Left lung (tissue), 10 donors: ENCODE data around the gene MGMT. TPM values are rescaled to one million over a fixed set of nuclear protein-coding genes. Genes with fewer than 3 reads are reported as not detected.

Experiments used
- ATAC-seq: fragments of 200-7000 bp; cut with Tn5 transposase; one replicate; pipeline ENCODE4 v1.9.1; 2020; ENCODE audit warnings: moderate library complexity
- DNase-seq, 4 donors: peaks; one replicate each; pipeline ENCODE4 v3.0.0-alpha.2; 2013 to 2020
- H3K27ac ChIP-seq, 2 donors: fragments of 200-600 bp; sonication (generic) in 1 of 2; one replicate each; pipeline versions ENCODE4 v1.5.0 to v1.8.0; 2020 to 2021
- H3K27me3 ChIP-seq, 2 donors: fragments of 200-600 bp; sonication (generic) in 1 of 2; one replicate each; pipeline versions ENCODE4 v1.5.0 to v1.8.0; 2020 to 2021
- H3K36me3 ChIP-seq, 2 donors: fragments of 200-600 bp; sonication (generic) in 1 of 2; one replicate each; pipeline versions ENCODE4 v1.5.0 to v1.8.0; 2020 to 2021
- H3K4me1 ChIP-seq, 2 donors: fragments of 200-600 bp; one replicate each; pipeline ENCODE4 v1.8.0; 2021
- H3K4me3 ChIP-seq, 2 donors: fragments of 200-600 bp; sonication (generic) in 1 of 2; one replicate each; pipeline versions ENCODE4 v1.5.0 to v1.8.0; 2020 to 2021; ENCODE audit warnings: mild to moderate bottlenecking in 1 of 2
- H3K9me3 ChIP-seq, 2 donors: fragments of 200-600 bp; sonication (generic) in 1 of 2; one replicate each; pipeline versions ENCODE4 v1.5.0 to v1.8.0; 2020 to 2021
- CTCF ChIP-seq, 2 donors: fragments of 200-600 bp; sonication (generic) in 1 of 2; IDR thresholded peaks; one replicate each; pipeline versions ENCODE4 v1.5.0 to v1.8.0; 2021; ENCODE audit warnings: antibody characterized with exemption in 2 of 2
- intact Hi-C, 2 donors: fragments of 100-400 bp; cut with DNase I; formaldehyde crosslinking; loops; one replicate each; pipeline versions ENCODE4 v1.11.2 to v1.14.2; 2022
- polyA plus RNA-seq, 6 donors: library from polyadenylated mRNA; unstranded; fragments of 120-200 nt; gene quantifications; one replicate each; pipeline ENCODE4 v1.2.1, GENCODE V29; 2013; ENCODE audit not compliant: insufficient read length in 6 of 6
- total RNA-seq, 2 donors: library from RNA; stranded (reverse); fragmentation: NEBNext Ultra II Directional; extraction: Animal tissue kit (Norgen Biotek cat#: 25700); gene quantifications; one replicate each; pipeline ENCODE4 v1.2.1, GENCODE V29; 2021
- donor health status: DM: no; HTN: yes; CAD: no.
- donor health status: DM: no; HTN: no; CAD: no.

MGMT gene
- total and polyA plus RNA-seq, 8 donors, result 13.1 to 25.5 (median 17.0) TPM

GRCh38 chr10:129570185-129570584 is 103.1 kb downstream of the MGMT start:
- no peaks in the 10 kb centered on the region for H3K4me1 ChIP-seq
- H3K27me3 ChIP-seq, result no peaks in the 10 kb centered on the region
- H3K4me3 ChIP-seq, result no peak overlapping the region
- TF ChIP-seq CTCF (IDR thresholded peaks at IDR 0.05), result no peak
- no peaks in the 10 kb centered on the region for H3K36me3 ChIP-seq
- intact Hi-C loops, result no loop called here
- H3K9me3 ChIP-seq, result peaks cover 0 to 3% of the 10 kb centered on the region in 2 donors
- no peak overlapping the region for H3K27ac ChIP-seq
- no peak for ATAC-seq
- DNase-seq, result no peak

GRCh38 chr10:129579228-129579627 is 112.2 kb downstream of the MGMT start:
- intact Hi-C loops, result no loop called here
- TF ChIP-seq CTCF (IDR thresholded peaks at IDR 0.05), result no peak
- Histone ChIP-seq H3K4me1 (no peaks in the 10 kb centered on the region), H3K36me3 (no peaks in the 10 kb centered on the region), H3K9me3 (peaks cover 0 to 15% of the 10 kb centered on the region in 2 donors), H3K27me3 (no peaks in the 10 kb centered on the region), H3K27ac (no peak overlapping the region), H3K4me3 (no peak overlapping the region)
- ATAC-seq (no peak), DNase-seq (no peak)

- intact Hi-C loops, result no loop called here
- TF ChIP-seq CTCF (IDR thresholded peaks at IDR 0.05), result no peak
- H3K27me3 ChIP-seq, result no peaks in the 10 kb centered on the region
- H3K36me3 ChIP-seq, result no peaks in the 10 kb centered on the region
- no peaks in the 10 kb centered on the region for H3K4me1 ChIP-seq
- peaks cover 0 to 17% of the 10 kb centered on the region in 2 donors for H3K9me3 ChIP-seq
- DNase-seq (no peak), ATAC-seq (no peak)
- no peak overlapping the region for H3K27ac ChIP-seq
- no peak overlapping the region for H3K4me3 ChIP-seq
These were observed 113.0 kb downstream of the MGMT start for GRCh38 chr10:129580010-129580409.

GRCh38 chr10:129580901-129581300 is 113.9 kb downstream of the MGMT start:
- no peak for ATAC-seq
- Histone ChIP-seq H3K4me3 (no peak overlapping the region), H3K27me3 (no peaks in the 10 kb centered on the region), H3K9me3 (peaks cover 0 to 26% of the 10 kb centered on the region in 2 donors), H3K4me1 (no peaks in the 10 kb centered on the region), H3K36me3 (no peaks in the 10 kb centered on the region), H3K27ac (no peak overlapping the region)
- DNase-seq, result no peak
- TF ChIP-seq CTCF (IDR thresholded peaks at IDR 0.05), result no peak
- intact Hi-C loops, result no loop called here

GRCh38 chr10:129581827-129582411 is 114.9 kb downstream of the MGMT start:
- no peak for TF ChIP-seq CTCF (IDR thresholded peaks at IDR 0.05)
- DNase-seq (no peak), ATAC-seq (no peak)
- Histone ChIP-seq H3K27me3 (no peaks in the 10 kb centered on the region), H3K36me3 (no peaks in the 10 kb centered on the region), H3K4me3 (no peak overlapping the region), H3K4me1 (no peaks in the 10 kb centered on the region), H3K9me3 (peaks cover 7 to 36% of the 10 kb centered on the region in 2 donors), H3K27ac (no peak overlapping the region)
- intact Hi-C loops, result no loop called here
